ENCODE data around the gene RPGRIP1. TPM values are rescaled to one million over a fixed set of nuclear protein-coding genes. Genes with fewer than 3 reads are reported as not detected.
"Not testable (repeated sequence)": the region's sequence is repeated elsewhere in the genome, so short reads cannot be mapped to it uniquely, and the experiment has no call there.

The RPGRIP1 gene
- total and polyA plus RNA-seq, 2 experiments from 2014 or later, result 0.31 TPM; not detected in 1

DNA sequence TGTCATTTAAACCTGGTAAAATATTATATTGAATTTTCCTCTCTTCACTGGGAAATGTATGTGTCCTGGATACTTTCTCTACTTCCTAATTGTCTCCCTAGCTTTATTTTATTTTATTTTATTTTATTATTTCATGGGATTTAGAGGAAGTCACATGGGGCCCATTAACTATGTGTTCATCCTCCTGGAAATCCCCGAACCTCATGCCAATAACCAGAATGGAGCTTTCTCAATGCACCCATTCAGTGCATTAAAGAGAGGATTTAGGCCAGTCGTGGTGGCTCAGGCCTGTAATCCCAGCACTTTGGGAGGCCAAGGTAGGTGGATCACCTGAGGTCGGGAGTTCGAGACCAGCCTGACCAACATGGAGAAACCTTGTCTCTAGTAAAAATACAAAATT lies 1.3 kb upstream of the RPGRIP1 start:
- Histone ChIP-seq H3K9me3 (ENCODE audit: low read depth) (no peaks in the 10 kb centered on the region), H3K27ac (no peak overlapping the region), H3K4me1 (ENCODE audit: low read depth) (no peaks in the 10 kb centered on the region), H3K4me3 (no peak overlapping the region), H3K36me3 (no peaks in the 10 kb centered on the region), H3K27me3 (no peaks in the 10 kb centered on the region)
- no peak for DNase-seq (ENCODE audit: low read depth in 1 of 2, low spot score in 1 of 2)
- TF ChIP-seq, protein P1, sequence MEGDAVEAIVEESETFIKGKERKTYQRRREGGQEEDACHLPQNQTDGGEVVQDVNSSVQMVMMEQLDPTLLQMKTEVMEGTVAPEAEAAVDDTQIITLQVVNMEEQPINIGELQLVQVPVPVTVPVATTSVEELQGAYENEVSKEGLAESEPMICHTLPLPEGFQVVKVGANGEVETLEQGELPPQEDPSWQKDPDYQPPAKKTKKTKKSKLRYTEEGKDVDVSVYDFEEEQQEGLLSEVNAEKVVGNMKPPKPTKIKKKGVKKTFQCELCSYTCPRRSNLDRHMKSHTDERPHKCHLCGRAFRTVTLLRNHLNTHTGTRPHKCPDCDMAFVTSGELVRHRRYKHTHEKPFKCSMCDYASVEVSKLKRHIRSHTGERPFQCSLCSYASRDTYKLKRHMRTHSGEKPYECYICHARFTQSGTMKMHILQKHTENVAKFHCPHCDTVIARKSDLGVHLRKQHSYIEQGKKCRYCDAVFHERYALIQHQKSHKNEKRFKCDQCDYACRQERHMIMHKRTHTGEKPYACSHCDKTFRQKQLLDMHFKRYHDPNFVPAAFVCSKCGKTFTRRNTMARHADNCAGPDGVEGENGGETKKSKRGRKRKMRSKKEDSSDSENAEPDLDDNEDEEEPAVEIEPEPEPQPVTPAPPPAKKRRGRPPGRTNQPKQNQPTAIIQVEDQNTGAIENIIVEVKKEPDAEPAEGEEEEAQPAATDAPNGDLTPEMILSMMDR (IDR thresholded peaks at IDR 0.05; ENCODE audit: low read depth, low read length), result no peak

DNA sequence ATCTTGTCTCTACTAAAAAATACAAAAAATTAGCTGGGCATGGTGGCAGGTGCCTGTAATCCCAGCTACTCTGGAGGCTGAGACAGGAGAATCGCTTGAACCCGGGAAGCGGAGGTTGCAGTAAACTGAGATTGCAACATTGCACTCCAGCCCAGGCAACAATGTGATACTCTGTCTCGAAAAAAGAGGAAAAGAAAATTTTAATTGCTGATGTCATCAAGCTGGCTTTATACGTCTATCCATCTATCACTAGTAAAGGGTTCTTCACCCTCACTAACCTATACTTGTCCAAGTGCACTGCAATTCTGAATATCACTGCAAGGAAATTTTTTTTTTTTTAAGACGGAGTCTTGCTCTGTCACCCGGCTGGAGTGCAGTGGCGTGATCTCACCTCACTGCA lies 2.0 kb downstream of the RPGRIP1 start:
- H3K9me3 ChIP-seq (ENCODE audit: low read depth); H3K4me3 ChIP-seq; H3K36me3 ChIP-seq; DNase-seq (ENCODE audit: low read depth in 1 of 2, low spot score in 1 of 2); H3K27ac ChIP-seq; H3K27me3 ChIP-seq; H3K4me1 ChIP-seq (ENCODE audit: low read depth): not testable (repeated sequence)

DNA sequence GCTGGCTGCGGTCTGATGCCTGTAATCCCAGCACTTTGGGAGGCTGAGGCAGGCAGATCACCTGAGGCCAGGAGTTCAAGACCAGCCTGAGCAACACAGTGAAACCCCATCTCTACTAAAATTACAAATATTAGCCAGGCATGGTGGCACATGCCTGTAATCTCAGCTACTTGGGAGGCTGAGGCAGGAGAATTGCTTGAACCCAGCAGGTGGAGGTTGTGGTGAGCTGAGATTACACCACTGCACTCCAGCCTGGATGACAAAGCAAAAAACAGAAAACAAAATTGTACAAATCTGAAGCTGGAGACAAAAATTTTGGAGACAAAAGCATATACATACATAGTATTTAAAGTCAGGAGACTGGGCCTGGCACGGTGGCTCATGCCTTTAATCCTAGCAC lies 6.6 kb downstream of the RPGRIP1 start:
- not testable (repeated sequence) for DNase-seq (ENCODE audit: low read depth in 1 of 2, low spot score in 1 of 2); H3K4me3 ChIP-seq; H3K9me3 ChIP-seq (ENCODE audit: low read depth); H3K36me3 ChIP-seq; H3K27ac ChIP-seq; H3K4me1 ChIP-seq (ENCODE audit: low read depth); H3K27me3 ChIP-seq

DNA sequence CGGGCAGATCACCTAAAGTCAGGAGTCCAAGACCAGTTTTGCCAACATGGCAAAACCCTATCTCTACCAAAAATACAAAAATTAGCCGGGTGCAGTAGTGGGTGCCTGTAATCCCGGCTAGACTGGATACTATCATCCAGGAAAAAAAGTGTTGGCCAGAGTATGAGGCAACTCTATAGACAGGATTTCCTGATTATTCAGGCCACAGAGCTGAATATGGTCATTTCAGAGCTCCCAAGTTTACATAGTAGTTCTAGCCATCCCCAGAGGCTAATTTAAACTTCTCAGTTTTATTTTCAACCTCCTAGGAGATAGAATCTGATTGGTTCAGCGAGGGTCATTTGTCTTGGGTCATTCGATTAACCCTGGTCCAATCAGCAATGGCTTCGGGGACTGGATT lies 7.3 kb downstream of the RPGRIP1 start:
- Histone ChIP-seq H3K4me1 (ENCODE audit: low read depth) (no peaks in the 10 kb centered on the region), H3K9me3 (ENCODE audit: low read depth) (no peaks in the 10 kb centered on the region), H3K36me3 (no peaks in the 10 kb centered on the region), H3K27me3 (no peaks in the 10 kb centered on the region), H3K4me3 (no peak overlapping the region), H3K27ac (no peak overlapping the region)
- TF ChIP-seq, protein P1 (IDR thresholded peaks at IDR 0.05; ENCODE audit: low read depth, low read length), result no peak
- DNase-seq (ENCODE audit: low read depth in 1 of 2, low spot score in 1 of 2), result no peak

DNA sequence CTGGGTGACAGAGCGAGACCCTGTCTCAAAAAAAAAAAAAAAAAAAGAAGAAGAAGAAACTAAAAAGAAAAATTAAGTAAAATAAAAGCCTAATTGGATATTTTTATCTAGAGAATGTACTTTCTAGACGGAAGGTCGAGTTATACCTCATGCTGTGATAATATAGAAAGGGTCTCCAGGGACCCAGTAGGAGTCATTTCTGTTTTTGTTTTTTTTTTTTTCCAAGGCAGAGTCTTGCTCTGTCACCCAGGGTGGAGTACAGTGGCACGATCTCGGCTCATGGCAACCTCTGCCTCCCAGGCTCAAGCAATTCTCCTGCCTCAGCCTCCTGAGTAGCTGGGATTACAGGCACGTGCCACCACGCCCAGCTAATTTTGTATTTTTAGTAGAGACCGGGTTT lies 14.1 kb downstream of the RPGRIP1 start:
- DNase-seq (ENCODE audit: low read depth in 1 of 2, low spot score in 1 of 2); H3K36me3 ChIP-seq; H3K27ac ChIP-seq; H3K9me3 ChIP-seq (ENCODE audit: low read depth); H3K27me3 ChIP-seq; H3K4me3 ChIP-seq; H3K4me1 ChIP-seq (ENCODE audit: low read depth): not testable (repeated sequence)

DNA sequence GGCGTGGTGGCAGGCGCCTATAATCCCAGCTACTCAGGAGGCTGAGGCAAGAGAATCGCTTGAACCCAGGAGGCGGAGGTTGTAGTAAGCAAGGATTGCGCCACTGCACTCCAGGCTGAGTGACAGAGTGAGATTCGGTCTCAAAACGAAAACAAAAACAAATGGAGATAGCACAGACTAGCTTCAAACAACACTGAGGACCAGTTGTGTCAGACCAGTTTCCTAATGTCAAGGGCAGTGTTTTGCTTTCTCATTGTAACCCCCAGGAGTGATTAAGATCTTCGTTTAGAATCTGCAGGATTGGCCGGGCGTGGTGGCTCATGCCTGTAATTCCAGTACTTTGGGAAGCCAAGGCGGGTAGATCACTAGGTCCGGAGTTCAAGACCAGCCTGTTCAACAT lies 18.5 kb downstream of the RPGRIP1 start:
- Histone ChIP-seq H3K27me3 (peaks cover 8% of the 10 kb centered on the region), H3K4me1 (ENCODE audit: low read depth) (no peaks in the 10 kb centered on the region), H3K36me3 (no peaks in the 10 kb centered on the region), H3K4me3 (no peak overlapping the region), H3K27ac (no peak overlapping the region), H3K9me3 (ENCODE audit: low read depth) (no peaks in the 10 kb centered on the region)
- TF ChIP-seq, protein P1 (IDR thresholded peaks at IDR 0.05; ENCODE audit: low read depth, low read length), result no peak
- no peak for DNase-seq (ENCODE audit: low read depth in 1 of 2, low spot score in 1 of 2)

DNA sequence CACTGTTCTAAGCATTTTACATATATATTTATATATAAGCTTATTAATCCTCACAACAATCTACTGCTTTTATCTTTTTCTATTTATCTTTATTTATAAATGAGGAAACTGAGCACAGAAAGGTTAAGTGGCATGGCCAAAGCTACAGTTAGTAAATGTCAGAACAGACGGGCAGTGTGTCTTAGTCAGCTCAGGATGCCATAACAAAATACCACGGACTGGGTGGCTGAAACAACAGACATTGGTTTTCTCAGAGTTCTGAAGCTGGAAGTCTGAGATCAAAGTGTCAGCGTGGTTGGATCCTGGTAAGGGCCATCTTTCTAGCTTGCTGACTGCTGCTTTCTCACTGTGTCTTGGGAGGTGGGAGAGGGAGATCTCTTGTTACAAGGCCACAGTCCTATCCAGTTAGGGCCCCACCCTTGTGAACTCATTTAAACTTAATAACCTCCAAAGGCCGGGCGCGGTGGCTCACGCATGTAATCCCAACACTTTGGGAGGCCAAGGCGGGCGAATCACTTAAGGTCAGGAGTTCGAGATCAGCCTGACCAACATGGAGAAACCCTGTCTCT lies 19.8 kb downstream of the RPGRIP1 start:
- peaks cover 8% of the 10 kb centered on the region for H3K27me3 ChIP-seq
- H3K27ac ChIP-seq, result no peak overlapping the region
- no peaks in the 10 kb centered on the region for H3K9me3 ChIP-seq (ENCODE audit: low read depth)
- no peaks in the 10 kb centered on the region for H3K36me3 ChIP-seq
- no peaks in the 10 kb centered on the region for H3K4me1 ChIP-seq (ENCODE audit: low read depth)
- no peak overlapping the region for H3K4me3 ChIP-seq
- no peak for DNase-seq (ENCODE audit: low read depth in 1 of 2, low spot score in 1 of 2)
- TF ChIP-seq, protein P1 (IDR thresholded peaks at IDR 0.05; ENCODE audit: low read depth, low read length), result no peak
